SH-SY5Y (cell line): ENCODE data around the gene RAPGEF3.

Experiments
- GATA2 ChIP-seq: IDR thresholded peaks from 2 replicates; pipeline ENCODE4 v1.6.1; 2011; ENCODE audit warnings: mild to moderate bottlenecking, low read depth, low read length
- GATA3 ChIP-seq: IDR thresholded peaks from 2 replicates; pipeline ENCODE4 v1.6.1; 2011; ENCODE audit warnings: low read depth, mild to moderate bottlenecking, low read length, moderate library complexity

The RAPGEF3 gene

DNA sequence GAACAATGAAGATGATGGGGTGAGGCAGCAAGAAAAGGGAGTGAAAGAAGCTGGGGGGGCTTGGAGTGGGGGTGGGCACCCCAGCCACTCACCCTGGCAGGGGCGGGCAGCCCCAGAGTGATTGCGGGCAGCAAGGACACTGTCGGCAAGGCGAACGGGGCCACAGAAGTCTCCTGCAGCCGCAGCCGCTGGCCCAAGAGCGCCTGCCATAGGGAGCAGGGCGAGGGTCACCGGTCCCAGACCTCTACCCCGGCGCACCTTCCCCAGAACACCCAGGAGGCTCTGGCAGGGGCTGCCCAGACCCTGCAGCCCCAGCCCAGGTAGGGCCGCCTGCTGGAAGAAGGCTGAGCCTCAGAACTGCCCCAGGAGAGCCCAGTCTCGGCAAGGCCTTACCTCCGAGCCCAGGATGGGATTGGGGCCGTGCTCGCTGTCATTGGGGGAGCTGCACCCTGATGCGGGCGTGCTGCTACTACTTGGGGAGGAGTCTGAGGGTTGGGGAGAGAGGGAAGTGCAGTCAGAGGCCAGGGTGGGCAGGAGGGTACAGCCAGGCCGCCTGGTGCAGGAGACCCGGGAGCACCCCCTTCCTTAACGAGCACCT is 37.2 kb upstream of the RAPGEF3 start:
- no peak for TF ChIP-seq GATA2
- TF ChIP-seq GATA3 = no peak

DNA sequence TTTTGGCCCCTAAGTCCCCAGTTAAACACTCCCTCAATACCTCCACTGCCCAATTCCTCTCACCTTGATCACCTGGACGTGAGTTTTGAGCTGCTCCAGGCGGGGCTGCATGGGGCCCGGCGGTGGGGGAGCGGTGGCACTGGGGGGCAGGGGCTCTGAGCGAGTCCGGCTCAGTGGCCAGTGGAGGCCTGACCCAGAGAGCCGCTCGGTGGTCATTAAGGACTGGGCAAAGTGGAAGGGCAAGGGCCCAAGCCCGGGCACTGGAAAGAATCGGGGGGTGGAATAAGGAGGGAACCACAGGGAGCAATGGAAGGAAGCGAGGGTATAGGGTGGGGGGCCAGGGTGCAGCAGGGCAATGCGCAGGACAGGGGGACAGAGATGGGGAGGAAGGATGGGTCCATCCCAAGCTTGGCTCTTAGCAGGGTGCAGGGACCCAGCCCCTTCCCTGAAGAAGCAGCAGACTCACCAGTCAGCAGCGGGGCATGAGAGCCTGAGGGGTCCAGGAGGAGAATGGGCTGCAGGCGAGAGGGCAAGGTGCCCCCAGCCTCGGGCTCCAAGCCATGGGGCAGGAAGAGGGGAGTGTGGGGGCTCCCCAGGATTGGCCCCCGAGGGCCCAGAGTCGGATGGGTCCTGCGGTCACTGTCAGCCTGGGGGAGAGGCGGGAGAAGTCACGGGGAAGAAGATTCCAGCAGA is 36.6 kb upstream of the RAPGEF3 start:
- TF ChIP-seq GATA3 (no peak), GATA2 (no peak)

GRCh38 chr12:47794679-47795078 is 36.0 kb upstream of the RAPGEF3 start:
- TF ChIP-seq GATA2 = no peak
- no peak for TF ChIP-seq GATA3

GRCh38 chr12:47793015-47793681 is 34.5 kb upstream of the RAPGEF3 start:
- TF ChIP-seq GATA3 (no peak), GATA2 (no peak)

GRCh38 chr12:47791874-47792273 is 33.2 kb upstream of the RAPGEF3 start:
- no peak for TF ChIP-seq GATA2

DNA sequence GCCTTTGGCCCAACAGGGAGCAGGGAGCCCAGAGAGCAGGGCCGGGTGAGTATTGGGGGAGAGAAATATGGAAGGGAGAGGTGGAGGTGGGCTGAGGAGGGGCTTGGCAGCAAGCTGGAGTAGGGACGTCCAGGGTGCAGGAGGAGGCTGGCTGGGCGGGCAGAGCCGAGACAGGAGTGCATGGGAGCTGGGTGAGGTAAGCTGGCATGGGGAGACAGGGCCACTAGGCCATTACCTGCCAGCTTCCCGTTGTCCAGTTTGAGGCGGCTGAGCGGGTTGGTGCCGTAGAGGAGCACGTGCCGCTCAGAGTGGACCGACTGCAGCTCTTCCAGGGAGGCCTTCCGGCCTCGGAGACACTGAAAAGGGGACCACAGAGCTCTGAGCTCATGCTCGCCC is 32.7 kb upstream of the RAPGEF3 start:
- no peak for TF ChIP-seq GATA3

GRCh38 chr12:47790676-47791350 is 32.1 kb upstream of the RAPGEF3 start:
- no peak for TF ChIP-seq GATA2
- TF ChIP-seq GATA3 = no peak

- TF ChIP-seq GATA2 (no peak), GATA3 (no peak)
Measured at GRCh38 chr12:47789712-47790489, 31.2 kb upstream of the RAPGEF3 start.

GRCh38 chr12:47789141-47789540 is 30.5 kb upstream of the RAPGEF3 start:
- TF ChIP-seq GATA3 = no peak
- no peak for TF ChIP-seq GATA2

GRCh38 chr12:47787596-47788319 is 29.1 kb upstream of the RAPGEF3 start:
- TF ChIP-seq GATA2 (no peak), GATA3 (no peak)

DNA sequence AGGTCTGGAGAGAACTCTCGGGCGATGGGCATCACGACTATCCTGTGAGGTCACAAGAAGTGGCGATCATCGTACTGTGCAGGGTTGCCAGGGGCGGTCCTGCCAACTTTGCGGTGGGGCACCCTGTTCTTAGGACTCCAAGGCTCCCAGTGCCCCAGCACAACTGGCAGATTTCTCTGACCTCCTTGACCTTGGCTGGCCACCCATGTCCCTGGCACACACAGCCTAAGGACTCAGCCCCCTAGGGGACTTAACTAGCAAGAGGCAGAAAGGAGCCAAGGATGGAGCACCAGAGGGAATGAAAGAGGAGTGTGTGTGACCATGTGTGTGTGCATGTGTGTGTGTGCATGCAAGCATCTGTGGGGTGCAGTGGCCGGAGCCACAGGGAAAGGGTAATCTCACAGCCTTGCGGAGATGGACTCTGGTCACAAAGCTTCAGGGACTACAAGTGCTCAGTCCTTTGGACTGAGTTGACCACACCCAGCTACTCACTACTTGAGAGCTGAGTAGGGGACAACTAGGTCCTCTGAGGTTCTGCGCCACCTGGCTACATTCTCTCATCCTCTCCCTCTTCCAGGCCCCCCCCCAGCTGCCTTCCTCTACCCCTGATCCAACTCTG is 28.1 kb upstream of the RAPGEF3 start:
- TF ChIP-seq GATA2 (no peak), GATA3 (no peak)

GRCh38 chr12:47785887-47786661 is 27.4 kb upstream of the RAPGEF3 start:
- TF ChIP-seq GATA3 = no peak
- TF ChIP-seq GATA2 = no peak

DNA sequence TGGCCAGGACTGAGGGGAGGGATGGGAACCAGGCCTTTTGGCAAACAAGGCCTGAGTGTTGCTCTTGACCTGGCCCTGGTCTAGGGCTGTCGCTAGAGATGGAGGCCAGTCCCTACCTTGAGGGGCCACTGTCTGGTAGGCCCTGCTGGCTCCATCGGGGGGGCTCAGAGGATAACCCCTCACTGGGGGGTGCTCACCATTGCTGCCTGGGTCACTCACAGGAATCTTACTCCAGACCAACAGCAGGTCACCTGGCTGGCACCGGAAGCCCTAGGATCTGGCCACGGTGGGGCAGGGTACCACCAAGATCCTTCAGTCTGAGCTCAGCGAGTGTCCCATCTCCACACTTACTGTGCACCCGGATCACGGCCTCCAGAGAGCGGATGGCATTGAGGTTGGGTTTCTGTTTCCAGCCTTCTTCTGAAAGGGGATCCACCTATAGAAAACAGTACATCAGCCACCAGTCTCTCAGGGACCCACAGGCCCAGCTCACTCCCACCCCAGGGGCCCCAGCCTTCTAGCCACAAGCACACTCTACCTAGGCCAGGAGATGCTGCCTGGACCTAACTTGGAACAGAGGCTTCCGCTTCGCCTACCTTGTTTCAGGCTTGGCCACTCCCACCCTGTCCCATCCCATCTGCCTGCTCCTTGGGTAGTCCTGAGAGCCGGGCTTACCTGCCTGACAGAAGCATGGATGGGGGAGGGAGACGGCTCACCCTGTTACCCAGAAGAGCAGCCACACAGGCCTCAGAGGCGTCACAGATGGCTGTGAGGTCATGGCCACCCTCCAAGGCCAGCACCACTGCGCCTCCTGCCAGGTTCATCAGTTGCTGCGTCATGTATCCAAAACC is 26.6 kb upstream of the RAPGEF3 start:
- TF ChIP-seq GATA2 = no peak
- TF ChIP-seq GATA3 = no peak
